ENCODE measurements around the gene CNGA1. TPM values are rescaled to one million over a fixed set of nuclear protein-coding genes. Genes with fewer than 3 reads are reported as not detected.
A peak's percentile ranks its signal among the peaks of the same experiment; 100 is the strongest.
"Not testable (repeated sequence)": the region's sequence is repeated elsewhere in the genome, so short reads cannot be mapped to it uniquely, and the experiment has no call there.

Gene CNGA1
- total RNA-seq, 1 experiment from 2014 or later = not detected

GRCh38 chr4:48008021-48008596 lies 8.4 kb downstream of the CNGA1 start:
- H3K27me3 ChIP-seq = no peaks in the 10 kb centered on the region
- no peaks in the 10 kb centered on the region for H3K36me3 ChIP-seq
- DNase-seq = no peak
- no peaks in the 10 kb centered on the region for H3K9me3 ChIP-seq
- no peak overlapping the region for H3K4me3 ChIP-seq

DNA sequence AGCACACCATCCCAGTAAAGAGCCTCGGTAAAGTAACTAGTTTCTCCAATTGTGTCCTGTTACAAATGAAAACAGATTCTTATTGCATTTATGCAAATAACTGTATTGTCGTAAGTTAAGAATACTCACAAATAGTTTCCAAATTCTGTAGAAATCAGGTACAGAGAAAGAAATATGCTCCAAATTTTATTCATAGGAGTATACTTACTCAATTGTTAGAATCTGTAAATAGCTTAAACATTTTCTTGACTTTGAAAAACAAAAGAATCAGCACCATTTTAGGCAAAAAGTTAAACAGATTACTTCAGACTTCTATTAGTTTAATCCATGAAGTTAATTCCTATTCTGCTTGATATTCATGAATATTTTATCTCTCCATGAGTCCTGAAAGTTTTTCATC lies 10.7 kb downstream of the CNGA1 start:
- no peaks in the 10 kb centered on the region for H3K36me3 ChIP-seq
- H3K27me3 ChIP-seq = no peaks in the 10 kb centered on the region
- H3K9me3 ChIP-seq = no peaks in the 10 kb centered on the region
- no peak for DNase-seq
- no peak overlapping the region for H3K4me3 ChIP-seq

DNA sequence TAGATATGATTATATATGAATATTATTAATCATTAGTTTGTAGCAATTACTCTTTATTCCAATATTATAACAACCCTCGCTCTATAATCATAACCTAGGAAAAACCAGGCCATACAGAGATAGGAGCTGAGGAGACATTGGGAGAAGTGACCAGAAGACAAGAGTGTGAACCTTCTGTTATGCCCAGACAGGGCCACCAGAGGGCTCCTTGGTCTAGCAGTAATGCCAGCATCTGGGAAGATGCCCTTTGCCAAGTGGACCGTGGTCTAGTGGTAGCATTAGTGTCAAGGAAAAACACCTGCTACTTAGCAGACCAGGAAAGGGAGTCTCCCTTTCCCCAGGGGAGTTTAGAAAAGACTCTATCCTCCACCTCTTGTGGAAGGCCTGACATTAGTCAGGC lies 12.9 kb downstream of the CNGA1 start:
- H3K9me3 ChIP-seq, H3K27me3 ChIP-seq, H3K36me3 ChIP-seq, H3K4me3 ChIP-seq: not testable (repeated sequence)
- DNase-seq = peak; percentile 14

GRCh38 chr4:48002267-48002666 lies 14.2 kb downstream of the CNGA1 start:
- Histone ChIP-seq H3K4me3 (no peak overlapping the region), H3K27me3 (no peaks in the 10 kb centered on the region), H3K36me3 (no peaks in the 10 kb centered on the region), H3K9me3 (no peaks in the 10 kb centered on the region)
- DNase-seq = no peak

DNA sequence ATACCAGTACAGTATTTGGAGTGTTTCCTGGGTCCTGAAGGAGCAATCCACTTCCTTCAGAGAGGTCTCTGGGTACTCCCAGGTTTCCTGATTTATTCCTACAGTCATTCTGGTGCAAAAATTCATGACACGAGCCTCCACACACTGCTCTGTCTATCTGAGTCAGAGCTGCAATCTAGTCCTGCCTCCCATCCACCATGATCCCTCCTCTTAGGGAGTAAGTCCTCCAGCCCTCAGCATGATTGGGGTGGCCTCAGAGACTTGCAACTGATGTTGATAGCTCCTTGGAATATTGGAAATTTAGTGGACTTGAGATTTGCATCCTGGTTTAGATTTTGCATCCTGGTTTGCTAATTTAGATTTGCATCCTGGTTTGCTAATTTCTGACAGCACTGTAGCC lies 20.5 kb downstream of the CNGA1 start:
- Histone ChIP-seq H3K36me3 (no peaks in the 10 kb centered on the region), H3K27me3 (no peaks in the 10 kb centered on the region), H3K9me3 (no peaks in the 10 kb centered on the region), H3K4me3 (no peak overlapping the region)
- DNase-seq = no peak

- H3K27me3 ChIP-seq, DNase-seq, H3K9me3 ChIP-seq, H3K4me3 ChIP-seq, H3K36me3 ChIP-seq: not testable (repeated sequence)
These were observed 24.0 kb downstream of the CNGA1 start for GRCh38 chr4:47992475-47992874.

GRCh38 chr4:47990145-47990544 lies 26.3 kb downstream of the CNGA1 start:
- DNase-seq = no peak
- no peak overlapping the region for H3K4me3 ChIP-seq
- H3K27me3 ChIP-seq = no peaks in the 10 kb centered on the region
- H3K36me3 ChIP-seq = no peaks in the 10 kb centered on the region
- H3K9me3 ChIP-seq = no peaks in the 10 kb centered on the region

GRCh38 chr4:47974566-47974965 lies 41.9 kb downstream of the CNGA1 start:
- no peak for DNase-seq
- Histone ChIP-seq H3K36me3 (no peaks in the 10 kb centered on the region), H3K27me3 (no peaks in the 10 kb centered on the region), H3K4me3 (no peak overlapping the region), H3K9me3 (no peaks in the 10 kb centered on the region)

DNA sequence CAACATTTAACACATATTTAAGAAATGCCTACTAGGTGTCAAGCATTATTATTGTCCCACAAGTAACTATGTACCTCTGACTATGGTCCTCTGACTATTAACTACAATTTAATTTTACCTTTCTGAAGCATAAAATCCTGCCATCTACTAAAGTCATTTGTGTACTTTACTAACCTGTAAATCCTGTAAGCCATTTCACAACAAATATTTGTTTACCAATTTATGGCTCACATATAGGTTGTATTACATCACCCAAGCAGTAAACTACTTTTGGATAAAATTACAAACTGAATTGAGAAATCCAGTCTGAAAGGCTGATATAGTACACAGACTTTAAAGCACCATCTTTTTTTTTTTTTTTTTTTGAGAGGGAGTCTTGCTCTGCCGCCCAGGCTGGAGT lies 43.8 kb downstream of the CNGA1 start:
- Histone ChIP-seq H3K27me3 (no peaks in the 10 kb centered on the region), H3K9me3 (no peaks in the 10 kb centered on the region), H3K36me3 (no peaks in the 10 kb centered on the region), H3K4me3 (no peak overlapping the region)
- no peak for DNase-seq

GRCh38 chr4:47972181-47972580 lies 44.3 kb downstream of the CNGA1 start:
- Histone ChIP-seq H3K4me3 (no peak overlapping the region), H3K9me3 (no peaks in the 10 kb centered on the region), H3K27me3 (no peaks in the 10 kb centered on the region), H3K36me3 (no peaks in the 10 kb centered on the region)
- no peak for DNase-seq

- no peaks in the 10 kb centered on the region for H3K27me3 ChIP-seq
- no peak for DNase-seq
- H3K9me3 ChIP-seq = no peaks in the 10 kb centered on the region
- no peak overlapping the region for H3K4me3 ChIP-seq
- no peaks in the 10 kb centered on the region for H3K36me3 ChIP-seq
These were observed 47.6 kb downstream of the CNGA1 start for GRCh38 chr4:47968847-47969246.

GRCh38 chr4:47954677-47955076 lies 61.8 kb downstream of the CNGA1 start:
- H3K27me3 ChIP-seq = no peaks in the 10 kb centered on the region
- H3K36me3 ChIP-seq = no peaks in the 10 kb centered on the region
- DNase-seq = no peak
- H3K4me3 ChIP-seq = no peak overlapping the region
- no peaks in the 10 kb centered on the region for H3K9me3 ChIP-seq

DNA sequence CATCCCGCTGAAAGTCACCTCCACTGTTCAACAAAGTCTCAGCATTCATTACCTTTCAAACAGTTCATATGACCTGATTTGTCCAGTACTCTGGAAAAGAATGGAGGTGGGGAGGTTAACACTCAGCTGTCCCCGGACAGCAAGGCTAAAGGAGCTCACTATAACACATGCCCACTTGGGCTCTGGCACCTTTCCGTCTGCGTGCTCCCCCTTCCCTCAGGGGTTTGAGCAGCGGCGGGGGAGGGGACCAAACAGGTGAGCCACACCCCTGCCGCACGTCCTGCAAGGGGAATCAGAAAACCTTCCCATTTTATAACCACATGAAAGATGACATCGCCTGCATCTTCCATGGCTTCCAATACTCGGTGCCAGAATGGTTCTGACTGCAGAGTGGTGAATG lies 62.2 kb downstream of the CNGA1 start:
- no peak for DNase-seq
- Histone ChIP-seq H3K27me3 (no peaks in the 10 kb centered on the region), H3K36me3 (no peaks in the 10 kb centered on the region), H3K4me3 (no peak overlapping the region), H3K9me3 (no peaks in the 10 kb centered on the region)

- H3K27me3 ChIP-seq = no peaks in the 10 kb centered on the region
- H3K36me3 ChIP-seq = no peaks in the 10 kb centered on the region
- no peaks in the 10 kb centered on the region for H3K9me3 ChIP-seq
- DNase-seq = no peak
- no peak overlapping the region for H3K4me3 ChIP-seq
These were observed 70.4 kb downstream of the CNGA1 start for GRCh38 chr4:47945930-47946726.

DNA sequence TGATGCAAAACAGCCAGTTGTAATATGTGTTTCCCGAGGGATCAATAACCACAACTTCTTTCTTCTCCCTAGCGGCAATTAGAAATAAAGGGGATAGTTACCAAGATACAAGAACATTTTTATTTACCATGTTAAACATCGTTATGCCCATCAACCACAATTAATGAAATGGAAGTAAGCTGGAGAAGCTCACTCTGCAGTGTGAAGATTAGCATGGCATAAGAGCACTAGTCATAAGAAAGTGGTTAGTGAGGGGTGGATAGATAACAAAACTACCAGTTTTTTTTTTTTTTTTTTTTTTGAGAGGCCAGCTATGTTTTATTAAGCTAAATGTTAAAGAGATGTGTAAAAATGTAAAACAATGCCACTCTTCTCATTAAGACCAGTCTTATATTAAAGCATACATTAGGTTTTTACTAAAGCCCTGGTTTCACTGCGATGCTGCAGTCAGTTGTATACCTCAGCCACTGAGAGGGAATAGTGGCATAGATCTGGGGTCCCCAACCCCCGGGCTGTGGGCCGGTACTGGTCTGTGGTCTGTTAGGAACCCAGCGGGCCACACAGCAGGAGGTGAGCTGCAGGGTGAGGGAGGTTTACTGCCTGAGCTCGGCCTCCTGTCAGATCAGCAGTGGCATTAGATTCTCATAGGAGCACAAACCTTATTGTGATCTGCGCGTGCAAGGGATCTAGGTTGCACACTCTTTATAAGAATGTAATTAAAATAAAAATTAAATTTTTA lies 74.2 kb downstream of the CNGA1 start:
- Histone ChIP-seq H3K4me3 (no peak overlapping the region), H3K36me3 (no peaks in the 10 kb centered on the region), H3K27me3 (no peaks in the 10 kb centered on the region), H3K9me3 (no peaks in the 10 kb centered on the region)
- DNase-seq = no peak

- Histone ChIP-seq H3K9me3 (no peaks in the 10 kb centered on the region), H3K27me3 (no peaks in the 10 kb centered on the region), H3K36me3 (no peaks in the 10 kb centered on the region), H3K4me3 (no peak overlapping the region)
- no peak for DNase-seq
These were observed 77.0 kb downstream of the CNGA1 start for GRCh38 chr4:47939456-47939855.

DNA sequence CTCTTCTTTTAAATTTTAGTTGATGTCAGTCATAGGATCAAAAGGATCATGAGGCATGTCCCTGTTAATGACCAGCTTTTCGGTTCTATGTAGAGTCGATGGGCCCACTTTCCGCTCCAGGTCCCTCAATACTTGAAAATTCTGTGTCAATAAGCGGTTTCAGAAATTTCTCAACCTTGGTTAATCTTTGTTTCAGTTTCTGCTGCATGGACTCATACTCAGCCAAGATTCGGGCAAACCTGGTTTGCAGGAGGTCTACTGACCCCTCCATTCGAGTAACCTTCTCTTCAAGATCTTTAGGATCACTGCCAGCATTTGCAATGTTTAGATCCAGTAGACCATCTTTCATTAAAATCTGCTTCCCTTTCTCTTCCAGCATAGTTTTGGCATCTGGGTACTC lies 80.1 kb downstream of the CNGA1 start:
- Histone ChIP-seq H3K4me3 (no peak overlapping the region), H3K27me3 (no peaks in the 10 kb centered on the region), H3K9me3 (no peaks in the 10 kb centered on the region), H3K36me3 (no peaks in the 10 kb centered on the region)
- DNase-seq = no peak

GRCh38 chr4:47933840-47934239 lies 82.6 kb downstream of the CNGA1 start:
- Histone ChIP-seq H3K36me3 (no peaks in the 10 kb centered on the region), H3K27me3 (no peaks in the 10 kb centered on the region), H3K9me3 (no peaks in the 10 kb centered on the region), H3K4me3 (no peak overlapping the region)
- DNase-seq = no peak
